Measurements from ENCODE around the gene TRIM24. TPM values are rescaled to one million over a fixed set of nuclear protein-coding genes. Genes with fewer than 3 reads are reported as not detected.
A peak's percentile ranks its signal among the peaks of the same experiment; 100 is the strongest.
"Not testable (repeated sequence)": the region's sequence is repeated elsewhere in the genome, so short reads cannot be mapped to it uniquely, and the experiment has no call there.

Gene TRIM24
- total RNA-seq, 1 experiment from 2014 or later: 113 TPM

DNA sequence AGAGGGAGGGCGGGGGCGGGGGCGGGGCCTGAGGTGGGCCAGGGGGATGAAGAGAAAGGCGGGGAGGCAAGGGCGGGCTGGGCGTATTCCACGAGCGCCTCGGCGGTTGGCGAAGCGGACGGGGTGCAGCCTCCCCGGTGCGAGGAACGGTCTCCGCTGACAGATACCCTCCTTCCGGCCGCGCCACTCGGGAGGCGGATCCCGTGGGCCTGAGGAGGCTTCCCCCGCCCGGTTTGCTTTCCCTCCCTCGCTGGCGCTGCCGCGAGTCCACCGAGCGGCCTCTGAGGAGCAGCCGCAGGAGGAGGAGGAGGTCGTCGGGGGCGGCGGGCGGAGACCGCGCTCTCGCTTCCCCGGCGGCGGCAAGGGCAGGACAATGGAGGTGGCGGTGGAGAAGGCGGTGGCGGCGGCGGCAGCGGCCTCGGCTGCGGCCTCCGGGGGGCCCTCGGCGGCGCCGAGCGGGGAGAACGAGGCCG, at the start of gene TRIM24 (continued):
- TF ChIP-seq, protein P1, sequence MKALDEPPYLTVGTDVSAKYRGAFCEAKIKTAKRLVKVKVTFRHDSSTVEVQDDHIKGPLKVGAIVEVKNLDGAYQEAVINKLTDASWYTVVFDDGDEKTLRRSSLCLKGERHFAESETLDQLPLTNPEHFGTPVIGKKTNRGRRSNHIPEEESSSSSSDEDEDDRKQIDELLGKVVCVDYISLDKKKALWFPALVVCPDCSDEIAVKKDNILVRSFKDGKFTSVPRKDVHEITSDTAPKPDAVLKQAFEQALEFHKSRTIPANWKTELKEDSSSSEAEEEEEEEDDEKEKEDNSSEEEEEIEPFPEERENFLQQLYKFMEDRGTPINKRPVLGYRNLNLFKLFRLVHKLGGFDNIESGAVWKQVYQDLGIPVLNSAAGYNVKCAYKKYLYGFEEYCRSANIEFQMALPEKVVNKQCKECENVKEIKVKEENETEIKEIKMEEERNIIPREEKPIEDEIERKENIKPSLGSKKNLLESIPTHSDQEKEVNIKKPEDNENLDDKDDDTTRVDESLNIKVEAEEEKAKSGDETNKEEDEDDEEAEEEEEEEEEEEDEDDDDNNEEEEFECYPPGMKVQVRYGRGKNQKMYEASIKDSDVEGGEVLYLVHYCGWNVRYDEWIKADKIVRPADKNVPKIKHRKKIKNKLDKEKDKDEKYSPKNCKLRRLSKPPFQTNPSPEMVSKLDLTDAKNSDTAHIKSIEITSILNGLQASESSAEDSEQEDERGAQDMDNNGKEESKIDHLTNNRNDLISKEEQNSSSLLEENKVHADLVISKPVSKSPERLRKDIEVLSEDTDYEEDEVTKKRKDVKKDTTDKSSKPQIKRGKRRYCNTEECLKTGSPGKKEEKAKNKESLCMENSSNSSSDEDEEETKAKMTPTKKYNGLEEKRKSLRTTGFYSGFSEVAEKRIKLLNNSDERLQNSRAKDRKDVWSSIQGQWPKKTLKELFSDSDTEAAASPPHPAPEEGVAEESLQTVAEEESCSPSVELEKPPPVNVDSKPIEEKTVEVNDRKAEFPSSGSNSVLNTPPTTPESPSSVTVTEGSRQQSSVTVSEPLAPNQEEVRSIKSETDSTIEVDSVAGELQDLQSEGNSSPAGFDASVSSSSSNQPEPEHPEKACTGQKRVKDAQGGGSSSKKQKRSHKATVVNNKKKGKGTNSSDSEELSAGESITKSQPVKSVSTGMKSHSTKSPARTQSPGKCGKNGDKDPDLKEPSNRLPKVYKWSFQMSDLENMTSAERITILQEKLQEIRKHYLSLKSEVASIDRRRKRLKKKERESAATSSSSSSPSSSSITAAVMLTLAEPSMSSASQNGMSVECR (CRISPR knock-in tag; IDR thresholded peaks at IDR 0.05; ENCODE audit: borderline replicate concordance): peak; percentile 78; the same call in 1 of the 2 replicates
- TF ChIP-seq, protein P2, sequence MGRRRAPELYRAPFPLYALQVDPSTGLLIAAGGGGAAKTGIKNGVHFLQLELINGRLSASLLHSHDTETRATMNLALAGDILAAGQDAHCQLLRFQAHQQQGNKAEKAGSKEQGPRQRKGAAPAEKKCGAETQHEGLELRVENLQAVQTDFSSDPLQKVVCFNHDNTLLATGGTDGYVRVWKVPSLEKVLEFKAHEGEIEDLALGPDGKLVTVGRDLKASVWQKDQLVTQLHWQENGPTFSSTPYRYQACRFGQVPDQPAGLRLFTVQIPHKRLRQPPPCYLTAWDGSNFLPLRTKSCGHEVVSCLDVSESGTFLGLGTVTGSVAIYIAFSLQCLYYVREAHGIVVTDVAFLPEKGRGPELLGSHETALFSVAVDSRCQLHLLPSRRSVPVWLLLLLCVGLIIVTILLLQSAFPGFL (CRISPR knock-in tag; IDR thresholded peaks at IDR 0.05; ENCODE audit: borderline replicate concordance): peak; percentile 42; the same call in 1 of the 2 replicates
- TF ChIP-seq, protein P3, sequence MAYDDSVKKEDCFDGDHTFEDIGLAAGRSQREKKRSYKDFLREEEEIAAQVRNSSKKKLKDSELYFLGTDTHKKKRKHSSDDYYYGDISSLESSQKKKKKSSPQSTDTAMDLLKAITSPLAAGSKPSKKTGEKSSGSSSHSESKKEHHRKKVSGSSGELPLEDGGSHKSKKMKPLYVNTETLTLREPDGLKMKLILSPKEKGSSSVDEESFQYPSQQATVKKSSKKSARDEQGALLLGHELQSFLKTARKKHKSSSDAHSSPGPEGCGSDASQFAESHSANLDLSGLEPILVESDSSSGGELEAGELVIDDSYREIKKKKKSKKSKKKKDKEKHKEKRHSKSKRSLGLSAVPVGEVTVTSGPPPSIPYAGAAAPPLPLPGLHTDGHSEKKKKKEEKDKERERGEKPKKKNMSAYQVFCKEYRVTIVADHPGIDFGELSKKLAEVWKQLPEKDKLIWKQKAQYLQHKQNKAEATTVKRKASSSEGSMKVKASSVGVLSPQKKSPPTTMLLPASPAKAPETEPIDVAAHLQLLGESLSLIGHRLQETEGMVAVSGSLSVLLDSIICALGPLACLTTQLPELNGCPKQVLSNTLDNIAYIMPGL (CRISPR knock-in tag; IDR thresholded peaks at IDR 0.05): peak; percentile 54; the same call in 1 of the 2 replicates
- TF ChIP-seq SMAD3 (CRISPR knock-in tag; IDR thresholded peaks at IDR 0.05; ENCODE audit: borderline replicate concordance): peak; percentile 62; the same call in 1 of the 2 replicates
- TF ChIP-seq CREM (CRISPR knock-in tag; IDR thresholded peaks at IDR 0.05): peak; percentile 33; the same call in 1 of the 2 replicates
- no peak for TF ChIP-seq ZNF671 (CRISPR knock-in tag; IDR thresholded peaks at IDR 0.05)
- no peak for TF ChIP-seq NR3C1 (CRISPR knock-in tag; conservative IDR thresholded peaks at IDR 0.05; ENCODE audit: low read depth)
- no peak for TF ChIP-seq ZNF232 (CRISPR knock-in tag; IDR thresholded peaks at IDR 0.05)

DNA sequence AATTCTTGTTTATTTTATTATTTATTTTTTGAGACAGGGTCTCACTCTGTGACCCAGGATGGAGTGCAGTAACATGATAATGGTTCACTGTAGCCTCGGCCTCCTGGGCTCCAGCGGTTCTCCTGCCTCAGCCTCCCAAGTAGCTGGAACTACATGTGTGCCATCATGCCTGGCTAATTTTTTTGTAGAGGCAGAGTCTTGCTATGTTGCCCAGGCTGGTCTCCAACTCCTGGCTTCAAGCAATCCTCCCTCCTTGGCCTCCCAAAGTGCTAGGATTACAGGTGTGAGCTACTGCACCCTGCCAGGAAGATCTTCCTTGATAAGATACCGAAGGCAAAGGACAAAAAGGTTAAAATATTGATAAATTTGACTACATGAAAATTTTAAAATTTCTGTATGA, 48.0 kb upstream of the TRIM24 start:
- H3K27ac Mint-ChIP-seq; H3K27me3 Mint-ChIP-seq (ENCODE audit: low read depth); H3K4me1 Mint-ChIP-seq; CTCF ChIA-PET; H3K9me3 Mint-ChIP-seq; POLR2A ChIA-PET; H3K36me3 Mint-ChIP-seq; DNase-seq (ENCODE audit: low spot score); ATAC-seq; H3K4me3 Mint-ChIP-seq: not testable (repeated sequence)
- TF ChIP-seq ZNF121 (CRISPR knock-in tag; IDR thresholded peaks at IDR 0.05): peak; percentile 82; the same call in 1 of the 2 replicates

DNA sequence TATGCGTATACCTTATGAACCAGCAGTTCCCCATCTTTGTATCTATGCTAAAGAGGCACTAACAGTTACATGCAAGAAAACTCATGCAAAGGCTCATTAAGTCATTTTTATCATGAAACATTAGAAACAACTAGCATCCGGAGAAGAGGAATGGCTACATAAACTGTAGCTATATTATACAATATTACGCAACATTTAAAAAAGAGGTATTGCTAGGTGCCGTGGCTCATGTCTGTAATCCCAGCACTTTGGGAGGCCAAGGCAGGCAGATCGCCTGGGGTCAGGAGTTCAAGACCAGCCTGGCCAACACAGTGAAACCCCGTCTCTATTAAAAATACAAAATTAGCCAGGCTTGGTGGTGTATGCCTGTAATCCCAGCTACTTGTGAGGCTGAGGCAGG, 47.1 kb upstream of the TRIM24 start:
- ATAC-seq; H3K4me3 Mint-ChIP-seq; H3K36me3 Mint-ChIP-seq; H3K4me1 Mint-ChIP-seq; H3K27ac Mint-ChIP-seq; H3K27me3 Mint-ChIP-seq (ENCODE audit: low read depth); POLR2A ChIA-PET; DNase-seq (ENCODE audit: low spot score); H3K9me3 Mint-ChIP-seq: not testable (repeated sequence)
- CTCF ChIA-PET: interaction anchor here (1.0 kb wide), 1 partner anchor 36 kb away, joined by 4 read pairs; no protein-coding TSS in a partner anchor

DNA sequence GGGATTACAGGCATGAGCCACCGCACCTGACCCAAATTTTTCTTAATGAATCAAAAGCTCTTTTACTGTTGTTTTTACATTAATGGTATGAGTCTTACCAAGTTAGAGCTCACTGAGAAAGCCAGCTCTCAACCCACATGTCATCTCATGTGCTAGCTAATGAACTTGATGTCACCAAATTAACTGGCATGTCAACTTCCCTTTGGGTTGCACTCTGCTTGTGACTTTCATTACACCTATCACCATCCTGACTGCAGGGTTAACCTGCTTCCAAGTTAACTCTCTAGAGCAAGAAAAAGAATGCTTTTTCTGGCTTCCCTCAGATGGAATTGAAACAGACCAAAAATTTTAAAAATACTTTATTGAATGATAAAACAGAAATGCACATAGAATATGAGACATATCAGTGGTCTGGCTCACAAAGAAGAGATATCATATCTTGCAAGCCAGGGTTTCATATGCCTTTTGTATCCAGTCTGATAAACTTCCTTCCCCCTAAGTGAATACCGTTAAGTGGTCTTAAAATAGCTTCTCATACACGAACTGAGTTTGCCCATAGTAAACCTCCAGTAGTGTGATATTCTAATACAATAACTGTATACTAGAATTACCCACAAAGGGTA, 42.9 kb upstream of the TRIM24 start:
- 0 out of 2 replicates have a peak, but pooled peaks cover 2% of the 10 kb centered on the region for H3K4me1 Mint-ChIP-seq
- peaks cover 21% of the 10 kb centered on the region for H3K36me3 Mint-ChIP-seq
- H3K4me3 Mint-ChIP-seq: no peak overlapping the region
- POLR2A ChIA-PET: no interaction called here
- CTCF ChIA-PET: no interaction called here
- H3K27ac Mint-ChIP-seq: no peak overlapping the region
- ATAC-seq (no peak), DNase-seq (ENCODE audit: low spot score) (no peak)
- peaks cover 23% of the 10 kb centered on the region for H3K9me3 Mint-ChIP-seq
- H3K27me3 Mint-ChIP-seq (ENCODE audit: low read depth): no peaks in the 10 kb centered on the region
- TF ChIP-seq SMAD4 (CRISPR knock-in tag; IDR thresholded peaks at IDR 0.05): no peak
- TF ChIP-seq TP53 (CRISPR knock-in tag; IDR thresholded peaks at IDR 0.05): no peak
- TF ChIP-seq, protein P4, sequence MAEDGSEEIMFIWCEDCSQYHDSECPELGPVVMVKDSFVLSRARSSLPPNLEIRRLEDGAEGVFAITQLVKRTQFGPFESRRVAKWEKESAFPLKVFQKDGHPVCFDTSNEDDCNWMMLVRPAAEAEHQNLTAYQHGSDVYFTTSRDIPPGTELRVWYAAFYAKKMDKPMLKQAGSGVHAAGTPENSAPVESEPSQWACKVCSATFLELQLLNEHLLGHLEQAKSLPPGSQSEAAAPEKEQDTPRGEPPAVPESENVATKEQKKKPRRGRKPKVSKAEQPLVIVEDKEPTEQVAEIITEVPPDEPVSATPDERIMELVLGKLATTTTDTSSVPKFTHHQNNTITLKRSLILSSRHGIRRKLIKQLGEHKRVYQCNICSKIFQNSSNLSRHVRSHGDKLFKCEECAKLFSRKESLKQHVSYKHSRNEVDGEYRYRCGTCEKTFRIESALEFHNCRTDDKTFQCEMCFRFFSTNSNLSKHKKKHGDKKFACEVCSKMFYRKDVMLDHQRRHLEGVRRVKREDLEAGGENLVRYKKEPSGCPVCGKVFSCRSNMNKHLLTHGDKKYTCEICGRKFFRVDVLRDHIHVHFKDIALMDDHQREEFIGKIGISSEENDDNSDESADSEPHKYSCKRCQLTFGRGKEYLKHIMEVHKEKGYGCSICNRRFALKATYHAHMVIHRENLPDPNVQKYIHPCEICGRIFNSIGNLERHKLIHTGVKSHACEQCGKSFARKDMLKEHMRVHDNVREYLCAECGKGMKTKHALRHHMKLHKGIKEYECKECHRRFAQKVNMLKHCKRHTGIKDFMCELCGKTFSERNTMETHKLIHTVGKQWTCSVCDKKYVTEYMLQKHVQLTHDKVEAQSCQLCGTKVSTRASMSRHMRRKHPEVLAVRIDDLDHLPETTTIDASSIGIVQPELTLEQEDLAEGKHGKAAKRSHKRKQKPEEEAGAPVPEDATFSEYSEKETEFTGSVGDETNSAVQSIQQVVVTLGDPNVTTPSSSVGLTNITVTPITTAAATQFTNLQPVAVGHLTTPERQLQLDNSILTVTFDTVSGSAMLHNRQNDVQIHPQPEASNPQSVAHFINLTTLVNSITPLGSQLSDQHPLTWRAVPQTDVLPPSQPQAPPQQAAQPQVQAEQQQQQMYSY (CRISPR knock-in tag; IDR thresholded peaks at IDR 0.05): no peak
- no peak for TF ChIP-seq ETV6 (CRISPR knock-in tag; IDR thresholded peaks at IDR 0.05)

All from WTC11 (cell line).